Stimulated activated CD8-positive, alpha-beta memory T cell treated with anti-CD3 and anti-CD28 coated beads, Interleukin-15, amount 100 ng/mL, for 48 hours (primary cell): ENCODE measurements around the gene COQ8B.
"Not testable (repeated sequence)": the region's sequence is repeated elsewhere in the genome, so short reads cannot be mapped to it uniquely, and the experiment has no call there.

ENCODE experiments used
- DNase-seq, 2 donors: peaks; one replicate each; pipeline ENCODE4 v3.0.0-alpha.2; 2020; ENCODE audit warnings: low read depth in 2 of 2

The COQ8B gene

DNA sequence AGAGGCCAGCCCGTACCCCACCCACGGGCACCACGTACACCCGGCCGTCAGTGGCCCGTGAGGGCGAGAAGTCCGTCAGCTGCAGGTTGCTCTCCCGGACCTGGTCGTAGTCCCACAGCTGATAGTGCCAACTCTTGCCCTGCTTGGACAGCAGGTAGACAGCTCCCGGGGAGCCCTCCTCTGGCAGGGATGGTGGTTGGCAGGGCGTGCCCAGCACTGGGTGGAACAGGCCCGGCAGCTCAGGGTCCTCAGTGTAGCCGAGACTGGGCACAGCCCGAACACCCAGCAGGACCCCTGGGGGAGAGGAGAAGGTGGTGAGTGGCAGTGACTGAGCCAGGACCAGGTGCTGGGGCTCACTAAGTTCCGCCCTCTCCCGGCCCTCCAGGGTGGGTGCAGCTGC is 25.8 kb upstream of the COQ8B start:
- DNase-seq = no peak

GRCh38 chr19:40741527-40742390 is 25.1 kb upstream of the COQ8B start:
- no peak for DNase-seq

DNA sequence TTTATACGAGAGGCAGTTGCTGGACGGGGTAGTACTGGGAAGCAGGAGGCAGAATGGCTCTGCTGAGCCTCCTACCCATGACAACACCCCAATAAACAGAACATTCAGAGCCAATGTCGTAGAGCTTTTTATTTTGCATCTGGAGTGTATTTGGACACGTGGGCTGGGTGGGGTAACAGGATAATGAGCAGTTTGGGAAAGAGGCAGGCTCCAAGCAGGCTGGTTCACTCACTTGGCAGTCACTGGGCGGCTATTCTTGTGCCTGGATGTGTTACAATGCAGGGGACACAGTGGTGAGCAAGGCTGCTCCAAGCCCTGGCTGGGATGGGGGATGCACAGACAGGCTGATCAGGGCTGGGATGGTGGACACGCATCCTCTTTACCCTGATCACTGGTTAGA is 24.1 kb upstream of the COQ8B start:
- DNase-seq = no peak

- DNase-seq = no peak
Measured at GRCh38 chr19:40739871-40740703, 23.4 kb upstream of the COQ8B start.

DNA sequence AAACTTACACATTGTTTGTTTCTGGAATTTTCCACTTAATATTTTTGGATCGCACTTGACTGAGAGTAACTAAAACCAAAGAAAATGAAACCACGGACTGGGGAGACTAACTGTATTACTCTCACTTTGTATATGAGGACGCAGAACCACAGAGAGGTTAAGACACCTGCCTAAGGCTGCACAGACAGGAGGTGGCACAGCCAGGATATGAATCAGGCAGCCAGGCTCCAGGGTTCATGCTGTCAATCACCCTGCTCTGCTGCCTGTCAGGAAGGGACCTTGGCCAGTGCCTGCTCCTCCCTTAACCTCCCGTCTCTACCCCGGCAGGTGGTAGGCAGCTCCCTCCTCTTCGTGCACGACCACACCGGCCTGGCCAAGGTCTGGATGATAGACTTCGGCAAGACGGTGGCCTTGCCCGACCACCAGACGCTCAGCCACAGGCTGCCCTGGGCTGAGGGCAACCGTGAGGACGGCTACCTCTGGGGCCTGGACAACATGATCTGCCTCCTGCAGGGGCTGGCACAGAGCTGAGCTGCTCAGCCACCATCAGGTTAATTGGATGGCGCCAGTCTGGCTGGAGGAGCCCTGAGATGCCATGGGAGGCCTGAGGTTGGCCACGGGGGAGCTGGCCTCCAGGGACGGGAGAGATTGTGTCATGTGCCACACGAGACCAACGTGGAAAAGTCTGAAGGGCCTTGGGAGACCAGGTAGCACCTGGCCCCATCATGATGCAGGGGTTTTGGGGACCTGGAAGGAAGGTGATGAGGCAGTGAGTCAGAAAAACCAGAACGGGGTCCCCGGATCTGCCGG is 22.5 kb upstream of the COQ8B start:
- DNase-seq = no peak

DNA sequence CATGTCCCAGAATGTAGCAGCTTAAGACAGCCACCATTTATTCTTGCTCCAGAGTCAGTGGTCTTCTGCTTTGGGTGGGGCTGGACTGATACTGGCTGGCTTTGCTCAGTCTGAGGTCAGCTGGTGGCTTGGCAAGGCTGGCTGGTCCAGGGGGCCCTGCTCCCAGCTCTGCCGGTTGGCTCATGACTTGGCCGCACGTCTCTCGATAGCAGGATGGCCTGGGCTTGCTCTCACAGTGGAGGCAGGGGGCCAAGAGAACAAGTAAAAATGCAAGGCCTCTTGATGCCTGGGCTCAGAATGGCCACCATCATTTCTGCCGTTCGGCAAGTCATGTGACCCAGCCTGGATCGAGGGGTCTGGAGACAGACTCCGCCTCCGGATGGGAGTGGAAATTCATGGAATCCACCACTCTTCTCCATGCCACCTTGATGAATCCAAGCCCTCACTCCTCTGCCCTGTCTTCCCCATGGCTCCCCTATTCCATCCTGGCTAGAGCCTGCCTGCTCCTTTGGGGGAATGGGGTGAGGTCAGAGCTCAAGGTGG is 20.5 kb upstream of the COQ8B start:
- DNase-seq = no peak

GRCh38 chr19:40736661-40737060 is 20.0 kb upstream of the COQ8B start:
- no peak for DNase-seq

- DNase-seq = no peak
Measured at GRCh38 chr19:40735013-40735771, 18.5 kb upstream of the COQ8B start.

DNA sequence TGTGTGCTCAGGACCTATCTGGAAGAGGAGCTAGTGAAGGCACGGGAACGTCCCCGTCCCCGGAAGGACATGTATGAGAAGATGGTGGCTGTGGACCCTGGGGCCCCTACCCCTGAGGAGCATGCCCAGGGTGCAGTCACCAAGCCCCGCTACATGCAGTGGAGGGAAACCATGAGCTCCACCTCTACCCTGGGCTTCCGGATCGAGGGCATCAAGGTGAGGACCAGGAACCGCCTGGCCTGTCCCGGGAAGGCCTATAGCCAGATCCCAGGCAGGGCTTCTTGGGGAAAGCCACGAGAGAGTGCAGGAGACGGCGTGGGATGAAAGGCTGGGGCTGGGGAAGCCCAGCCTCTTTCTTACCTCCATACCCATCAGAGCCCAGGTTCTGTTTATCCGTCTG is 16.5 kb upstream of the COQ8B start:
- DNase-seq = no peak

DNA sequence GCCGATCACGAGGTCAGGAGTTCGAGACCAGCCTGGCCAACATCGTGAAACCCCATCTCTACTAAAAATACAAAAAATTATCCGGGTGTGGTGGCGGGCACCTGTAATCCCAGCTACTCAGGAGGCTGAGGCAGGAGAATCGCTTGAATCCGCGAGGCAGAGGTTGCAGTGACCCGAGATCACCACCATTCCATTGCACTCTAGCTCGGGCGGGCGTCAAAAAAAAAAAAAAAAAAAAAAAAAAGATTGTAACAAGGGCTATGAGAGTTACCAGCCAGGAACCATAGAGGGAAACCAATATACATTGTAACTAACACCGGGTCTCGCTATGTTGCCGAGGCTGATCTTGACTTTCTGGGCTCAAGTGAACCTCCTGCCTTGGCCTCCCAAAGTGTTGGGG is 15.6 kb upstream of the COQ8B start:
- not testable (repeated sequence) for DNase-seq

- not testable (repeated sequence) for DNase-seq
Measured at GRCh38 chr19:40730065-40730464, 13.4 kb upstream of the COQ8B start.

- no peak for DNase-seq
Measured at GRCh38 chr19:40726279-40726678, 9.6 kb upstream of the COQ8B start.

- DNase-seq = no peak
Measured at GRCh38 chr19:40724855-40725254, 8.2 kb upstream of the COQ8B start.

DNA sequence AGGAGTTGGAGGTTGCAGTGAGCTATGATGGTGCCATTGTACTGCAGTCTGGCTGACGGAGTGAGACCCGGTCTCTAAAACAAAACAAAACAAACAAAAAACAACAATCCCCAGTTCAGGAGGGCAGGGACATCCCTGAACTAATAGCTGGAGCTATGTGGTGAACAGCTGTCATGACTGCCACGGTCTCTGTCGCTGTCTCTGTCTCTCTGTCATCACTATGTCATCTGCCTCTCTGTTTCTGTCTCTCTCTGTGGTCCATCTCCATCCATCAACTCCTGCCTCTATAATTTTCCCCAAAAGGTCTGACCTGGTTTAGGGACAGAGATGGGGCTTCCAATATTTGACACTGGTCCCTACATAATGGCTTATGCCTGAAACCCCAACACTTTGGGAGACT is 7.6 kb upstream of the COQ8B start:
- no peak for DNase-seq

GRCh38 chr19:40723661-40724254 is 7.1 kb upstream of the COQ8B start:
- no peak for DNase-seq

DNA sequence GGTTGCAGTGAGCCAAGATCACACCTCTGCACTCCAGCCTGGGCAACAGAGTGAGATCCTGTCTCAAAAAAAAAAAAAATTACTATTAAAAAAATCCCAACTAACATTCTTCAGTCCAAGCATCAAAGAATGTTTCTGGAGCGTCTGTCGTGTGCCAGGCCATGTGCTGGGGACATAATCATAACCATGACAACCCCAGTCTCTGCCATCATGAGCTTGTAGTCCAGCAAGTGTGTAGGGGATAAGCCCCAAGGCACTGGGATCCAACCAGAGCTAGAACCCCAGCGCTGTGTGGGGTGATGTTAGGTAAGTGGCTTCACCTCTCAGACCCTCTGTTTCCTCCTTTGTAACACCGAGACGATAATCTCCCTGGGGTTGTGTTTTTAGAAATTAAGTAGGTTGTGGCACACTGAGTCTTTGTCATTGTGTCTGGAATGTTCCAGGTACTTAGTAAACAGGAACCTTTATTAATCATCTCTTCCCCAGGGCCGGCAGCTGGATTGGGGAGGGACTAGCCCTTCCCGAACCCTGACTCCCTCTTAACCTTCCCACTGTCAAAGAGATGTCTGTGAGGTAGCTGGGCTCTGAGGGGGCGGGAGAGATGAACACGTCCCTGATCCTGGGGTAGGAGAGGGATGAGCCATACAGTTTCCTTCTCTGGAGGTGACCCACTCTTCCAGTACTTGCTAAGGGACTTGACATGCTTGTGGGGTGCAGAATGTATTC is 5.4 kb upstream of the COQ8B start:
- no peak for DNase-seq

- no peak for DNase-seq
Measured at GRCh38 chr19:40721140-40721486, 4.4 kb upstream of the COQ8B start.

DNA sequence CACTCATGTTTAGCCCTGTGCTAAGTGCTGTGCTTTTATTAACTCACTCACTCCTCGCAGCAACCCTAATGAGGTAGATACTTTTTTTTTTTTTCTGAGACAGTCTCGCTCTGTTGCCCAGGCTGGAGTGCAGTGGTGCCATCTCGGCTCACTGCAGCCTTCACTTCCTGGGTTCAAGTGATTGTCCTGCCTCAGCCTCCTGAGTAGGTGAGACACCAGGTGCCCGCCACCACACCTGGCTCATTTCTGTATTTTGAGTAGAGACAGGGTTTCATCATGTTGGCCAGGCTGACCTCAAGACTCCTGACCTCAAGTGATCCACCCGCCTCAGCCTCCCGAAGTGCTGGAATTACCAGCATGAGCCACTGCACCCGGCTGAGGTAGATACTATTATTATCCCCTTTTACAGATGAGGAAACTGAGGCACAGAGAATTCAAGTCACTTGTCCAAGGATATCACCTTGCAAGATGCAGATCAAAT is 2.8 kb upstream of the COQ8B start:
- DNase-seq = no peak

DNA sequence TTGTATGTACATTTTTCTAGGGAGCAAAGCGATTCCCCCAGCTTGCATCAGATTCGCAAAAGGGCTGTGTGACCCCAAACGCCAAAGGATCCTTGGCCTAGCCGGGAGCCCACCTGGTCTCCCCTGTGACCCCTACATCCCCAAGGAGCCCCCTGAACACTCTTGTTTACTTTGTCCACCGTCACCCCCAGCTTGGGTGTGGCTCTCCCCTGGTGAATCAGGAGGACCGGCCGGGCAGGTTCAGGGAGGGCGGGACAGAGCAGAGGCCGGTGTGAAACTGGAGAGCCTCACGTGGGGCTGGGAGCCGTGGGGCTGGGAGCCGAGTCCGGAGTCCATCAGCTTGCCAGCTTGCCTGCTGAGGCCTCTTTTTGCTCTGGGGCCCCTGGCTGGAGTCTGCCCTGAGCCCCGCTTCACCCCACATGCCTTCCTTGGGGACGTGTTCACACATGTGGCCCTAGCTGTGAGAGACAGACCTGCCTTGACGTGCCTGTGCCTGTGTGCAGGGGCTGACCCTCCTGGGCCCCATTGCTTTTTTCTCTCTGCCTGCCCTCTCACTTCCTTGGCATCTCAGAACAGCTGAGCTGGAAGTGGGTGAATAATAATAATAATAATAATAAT is 2.2 kb upstream of the COQ8B start:
- no peak for DNase-seq
